ENCODE data around the gene LCE1B. TPM values are rescaled to one million over a fixed set of nuclear protein-coding genes. Genes with fewer than 3 reads are reported as not detected.

LCE1B gene, protein sequence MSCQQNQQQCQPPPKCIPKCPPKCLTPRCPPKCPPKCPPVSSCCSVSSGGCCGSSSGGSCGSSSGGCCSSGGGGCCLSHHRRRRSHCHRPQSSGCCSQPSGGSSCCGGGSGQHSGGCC
- total RNA-seq = not detected in 2 replicates

DNA sequence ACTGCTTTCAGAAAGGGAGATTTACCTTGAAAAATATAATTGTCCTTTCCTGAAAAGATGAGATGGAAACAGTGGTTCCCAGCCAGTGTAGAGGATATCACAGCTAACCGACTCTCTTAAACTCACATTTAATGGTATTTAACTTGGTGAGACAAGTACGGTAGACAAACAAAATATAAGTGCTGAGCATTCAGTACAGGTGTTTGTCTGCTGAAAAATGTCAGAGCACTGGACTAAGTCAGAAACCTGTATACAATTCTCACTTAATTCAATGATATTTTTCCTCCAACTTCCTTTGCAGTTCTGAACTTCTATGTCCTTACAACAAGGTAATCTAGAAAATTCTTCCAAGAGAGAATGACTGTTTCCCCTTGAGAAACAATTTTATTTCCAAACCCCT is at the start of gene LCE1B:
Gene LCE1B (plus strand): TSS at position 301 of the 400 bp plus-strand sequence. CDS start 476 bp downstream, outside the sequence.

DNA sequence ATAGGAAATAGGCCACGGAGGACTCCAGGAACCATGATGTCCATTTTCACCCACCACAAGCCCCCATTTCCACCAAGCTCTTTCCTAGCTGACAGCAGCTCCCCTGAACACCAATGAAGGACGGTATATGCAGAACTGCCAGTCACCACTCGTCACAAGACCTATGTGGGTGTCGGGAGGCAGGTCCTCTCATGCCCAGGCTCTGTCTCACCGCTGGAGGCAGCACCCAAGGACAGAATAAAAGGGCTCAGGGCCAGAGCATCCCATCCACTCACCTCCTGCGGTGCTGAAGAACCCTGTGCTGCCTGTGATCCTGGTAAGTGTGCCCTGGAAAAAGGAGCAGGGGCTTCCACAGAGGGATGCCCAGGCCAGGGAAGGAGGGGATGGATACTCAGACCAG is 36.9 kb upstream of the LCE1B start, which contains the start of gene LCE1F:
Gene LCE1F (plus strand): TSS at position 266 of the 400 bp plus-strand sequence. CDS start 1,232 bp downstream, outside the sequence.

DNA sequence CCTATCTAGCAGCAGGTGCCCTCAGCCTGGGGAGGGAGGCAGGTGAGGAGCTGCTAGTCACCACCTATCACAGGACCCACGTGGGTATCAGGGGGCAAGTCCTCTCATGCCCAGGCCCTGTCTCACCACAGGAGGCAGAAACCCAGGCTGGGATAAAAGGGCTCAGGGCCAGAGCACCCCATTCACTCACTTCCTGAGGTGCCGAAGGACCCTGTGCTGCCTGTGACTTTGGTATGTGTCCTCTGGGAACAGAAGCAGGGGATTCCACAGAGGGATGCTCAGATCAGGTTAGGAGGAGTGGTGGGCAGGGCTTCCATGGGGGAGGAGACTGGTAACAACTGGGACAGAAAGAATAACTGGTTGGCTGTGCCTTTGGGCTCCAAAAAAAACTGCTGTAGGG is 25.7 kb upstream of the LCE1B start, which contains the start of gene LCE1E:
Gene LCE1E (plus strand): TSS at position 181 of the 400 bp plus-strand sequence. CDS start 1,043 bp downstream, outside the sequence.

DNA sequence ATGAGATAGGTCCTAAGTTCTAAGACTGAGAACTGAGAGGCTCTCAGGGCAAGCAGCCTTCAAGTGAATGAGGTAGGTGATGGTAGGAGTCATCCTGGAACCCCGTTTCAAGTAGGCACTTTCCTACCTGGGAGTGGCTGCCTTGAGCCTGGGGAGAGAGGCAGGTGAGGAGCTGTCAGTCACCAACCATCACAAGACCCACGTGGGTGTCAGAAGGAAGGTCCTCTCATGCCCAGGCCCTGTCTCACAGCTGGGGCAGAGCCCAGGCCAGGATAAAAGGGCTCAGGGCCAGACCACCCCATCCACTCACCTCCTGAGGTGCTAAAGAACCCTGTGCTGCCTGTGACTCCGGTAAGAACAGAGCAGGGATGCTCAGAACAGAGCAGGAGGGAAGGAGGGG is 15.3 kb upstream of the LCE1B start, which contains the start of gene LCE1D:
Gene LCE1D (plus strand): TSS at position 301 of the 400 bp plus-strand sequence. CDS start 1,074 bp downstream, outside the sequence.

DNA sequence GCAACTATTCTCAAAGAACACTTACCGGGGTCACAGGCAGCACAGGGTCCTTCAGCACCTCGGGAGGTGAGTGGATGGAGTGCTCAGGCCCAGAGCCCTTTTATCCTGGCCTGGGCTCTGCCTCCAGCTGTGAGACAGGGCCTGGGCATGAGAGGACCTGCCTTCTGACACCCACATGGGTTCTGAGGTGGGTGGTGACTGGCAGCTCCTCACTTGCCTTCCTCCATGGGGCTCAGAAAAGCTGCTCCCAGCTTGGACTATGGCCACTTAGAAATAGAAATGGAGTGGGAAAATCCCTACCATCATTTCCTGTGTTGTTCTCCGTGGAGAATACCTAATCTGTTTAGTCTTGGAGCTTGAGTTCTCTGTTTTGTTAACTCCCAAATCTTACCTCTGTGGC is 5.2 kb upstream of the LCE1B start, which contains the start of gene LCE1C:
Gene LCE1C (minus strand): TSS at position 76 of the 400 bp plus-strand sequence. CDS start 1,173 bp downstream, outside the sequence.

DNA sequence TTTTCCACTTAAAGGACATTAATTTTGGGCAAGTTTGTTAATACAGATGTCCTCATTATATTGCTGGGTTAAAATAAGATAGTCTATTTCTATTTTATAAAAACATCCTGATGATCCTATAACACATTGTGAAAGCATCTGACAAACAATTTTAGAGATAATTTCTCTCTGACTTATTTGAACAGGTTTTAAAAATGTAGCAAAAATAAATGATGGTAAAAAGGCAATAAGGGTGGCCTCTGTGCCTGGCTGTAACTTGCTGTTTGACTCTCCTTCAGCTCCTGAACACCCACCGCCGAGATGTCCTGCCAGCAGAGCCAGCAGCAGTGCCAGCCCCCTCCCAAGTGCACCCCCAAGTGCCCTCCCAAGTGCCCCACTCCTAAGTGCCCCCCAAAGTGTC is 15.4 kb downstream of the LCE1B start, which contains the start of gene LCE1A:
Gene LCE1A (plus strand): TSS at position 301 of the 400 bp plus-strand sequence. CDS start 0 bp downstream, at position 301.

DNA sequence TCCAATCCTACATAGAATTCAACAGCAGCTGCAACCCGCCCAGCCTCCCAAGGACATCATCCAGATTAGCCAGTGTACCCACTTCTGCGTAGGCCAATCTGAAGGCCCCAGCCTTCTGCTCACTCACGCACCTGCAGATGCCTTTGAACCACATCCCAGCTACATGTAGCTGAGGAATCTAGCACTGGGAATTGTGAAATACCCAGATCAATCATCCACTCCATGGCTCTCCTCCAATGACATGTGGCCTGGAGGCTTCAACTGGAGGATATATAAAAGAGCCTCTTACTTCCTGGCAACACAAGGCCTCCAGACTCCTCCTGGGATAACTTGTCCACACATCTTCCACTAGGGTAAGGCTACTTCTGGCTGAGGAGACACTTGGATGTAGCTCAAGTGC is 30.8 kb downstream of the LCE1B start, which contains the start of gene LCE6A:
Gene LCE6A (plus strand): TSS at position 301 of the 400 bp plus-strand sequence. CDS start 665 bp downstream, outside the sequence.

DNA sequence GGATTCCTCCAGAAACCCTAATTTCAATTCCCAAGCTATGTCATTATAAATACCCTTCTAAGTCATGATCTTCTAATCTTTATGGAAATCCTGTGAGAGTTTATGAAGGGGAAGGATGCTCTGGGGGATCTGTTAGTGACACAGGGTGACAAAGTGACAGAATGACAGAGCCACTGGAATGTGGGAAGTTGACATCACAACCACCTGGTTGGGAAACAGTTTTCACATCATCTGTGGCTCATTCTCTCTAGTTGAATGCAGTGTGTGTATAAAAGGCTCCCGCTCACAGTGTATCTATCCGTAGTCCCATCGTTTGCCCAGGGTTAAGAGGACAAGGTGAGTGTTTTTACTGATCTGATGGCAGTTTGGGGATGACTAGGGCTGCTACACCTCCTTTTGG is 47.9 kb downstream of the LCE1B start, which contains the start of gene LCE7A:
Gene LCE7A (plus strand): TSS at position 301 of the 400 bp plus-strand sequence. CDS start 702 bp downstream, outside the sequence.

Other genes starting within 250 kb of the LCE1B start
- gene LCE3E, start 245.2 kb upstream of the LCE1B start, total RNA-seq = not detected in 2 replicates
- gene LCE3D, start 231.5 kb upstream of the LCE1B start, total RNA-seq = not detected in 2 replicates
- gene LCE3C, start 211.7 kb upstream of the LCE1B start, total RNA-seq = not detected in 2 replicates
- gene LCE3B, start 198.2 kb upstream of the LCE1B start, total RNA-seq = not detected in 2 replicates
- not detected in 2 replicates for gene LCE3A, start 188.9 kb upstream of the LCE1B start, total RNA-seq
- gene LCE2D, start 148.6 kb upstream of the LCE1B start, total RNA-seq = not detected in 2 replicates
- gene LCE2C, start 136.7 kb upstream of the LCE1B start, total RNA-seq = not detected in 2 replicates
- gene LCE2B, start 125.8 kb upstream of the LCE1B start, total RNA-seq = not detected in 2 replicates
- not detected in 2 replicates for gene LCE2A, start 113.6 kb upstream of the LCE1B start, total RNA-seq
- gene LCE4A, start 103.8 kb upstream of the LCE1B start, total RNA-seq = not detected in 2 replicates
- not detected in 2 replicates for gene KPRP, start 53.9 kb upstream of the LCE1B start, total RNA-seq
- not detected in 2 replicates for gene LCE1F, start 36.8 kb upstream of the LCE1B start, total RNA-seq
- gene LCE1E, start 25.7 kb upstream of the LCE1B start, total RNA-seq = not detected in 2 replicates
- not detected in 2 replicates for gene LCE1D, start 15.2 kb upstream of the LCE1B start, total RNA-seq
- not detected in 2 replicates for gene LCE1C, start 5.3 kb upstream of the LCE1B start, total RNA-seq
- gene LCE1A, start 15.5 kb downstream of the LCE1B start, total RNA-seq = not detected in 2 replicates
- not detected in 2 replicates for gene LCE6A, start 30.9 kb downstream of the LCE1B start, total RNA-seq
- not detected in 2 replicates for gene LCE7A, start 48.0 kb downstream of the LCE1B start, total RNA-seq
- gene SMCP, start 66.4 kb downstream of the LCE1B start, total RNA-seq = not detected in 2 replicates
- gene IVL, start 96.6 kb downstream of the LCE1B start, total RNA-seq = not detected in 2 replicates
- gene SPRR5, start 135.2 kb downstream of the LCE1B start, total RNA-seq = not detected in 2 replicates
- not detected in 2 replicates for gene SPRR4, start 158.7 kb downstream of the LCE1B start, total RNA-seq
- not detected in 2 replicates for gene SPRR1A, start 172.1 kb downstream of the LCE1B start, total RNA-seq
- not detected in 2 replicates for gene SPRR3, start 189.8 kb downstream of the LCE1B start, total RNA-seq
- not detected in 2 replicates for gene SPRR1B, start 219.2 kb downstream of the LCE1B start, total RNA-seq
- not detected in 2 replicates for gene SPRR2D, start 229.1 kb downstream of the LCE1B start, total RNA-seq
- not detected in 2 replicates for gene SPRR2A, start 245.5 kb downstream of the LCE1B start, total RNA-seq